ENCODE results near the gene UBFD1.

DNA sequence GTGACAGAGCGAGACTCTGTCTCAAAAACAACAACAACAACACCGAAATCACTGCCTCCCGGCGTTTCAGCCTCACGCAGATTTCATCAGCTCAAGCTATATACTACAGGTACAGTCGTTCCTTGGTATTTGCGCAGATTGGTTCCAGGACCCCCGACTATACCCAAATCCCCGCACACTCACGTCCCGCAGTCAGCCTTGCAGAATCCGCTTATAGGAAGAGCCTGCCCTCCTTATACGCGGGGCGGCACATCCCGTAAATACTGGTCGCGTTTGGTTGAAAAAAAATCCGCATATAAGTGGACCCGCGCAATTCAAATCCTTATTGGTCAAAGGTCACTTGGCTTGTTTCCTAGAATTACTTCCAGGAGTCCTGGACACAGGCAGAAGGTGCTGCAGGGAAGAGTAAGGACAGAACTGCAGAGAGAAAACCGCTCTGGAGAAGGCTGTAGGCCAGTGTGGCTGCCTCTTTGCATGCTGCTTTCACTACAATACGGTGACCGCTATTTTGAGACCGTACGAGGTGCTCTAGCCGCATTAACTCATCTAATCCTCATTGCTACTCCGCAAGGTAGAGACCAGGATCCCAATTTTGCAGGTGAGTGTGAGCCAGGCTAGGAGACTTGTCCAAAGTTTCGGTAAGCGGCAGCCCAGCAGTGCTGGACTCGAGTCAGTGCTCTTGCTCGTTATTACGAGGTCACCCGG, 37.9 kb downstream of the UBFD1 start:
- TF ChIP-seq, protein P1, sequence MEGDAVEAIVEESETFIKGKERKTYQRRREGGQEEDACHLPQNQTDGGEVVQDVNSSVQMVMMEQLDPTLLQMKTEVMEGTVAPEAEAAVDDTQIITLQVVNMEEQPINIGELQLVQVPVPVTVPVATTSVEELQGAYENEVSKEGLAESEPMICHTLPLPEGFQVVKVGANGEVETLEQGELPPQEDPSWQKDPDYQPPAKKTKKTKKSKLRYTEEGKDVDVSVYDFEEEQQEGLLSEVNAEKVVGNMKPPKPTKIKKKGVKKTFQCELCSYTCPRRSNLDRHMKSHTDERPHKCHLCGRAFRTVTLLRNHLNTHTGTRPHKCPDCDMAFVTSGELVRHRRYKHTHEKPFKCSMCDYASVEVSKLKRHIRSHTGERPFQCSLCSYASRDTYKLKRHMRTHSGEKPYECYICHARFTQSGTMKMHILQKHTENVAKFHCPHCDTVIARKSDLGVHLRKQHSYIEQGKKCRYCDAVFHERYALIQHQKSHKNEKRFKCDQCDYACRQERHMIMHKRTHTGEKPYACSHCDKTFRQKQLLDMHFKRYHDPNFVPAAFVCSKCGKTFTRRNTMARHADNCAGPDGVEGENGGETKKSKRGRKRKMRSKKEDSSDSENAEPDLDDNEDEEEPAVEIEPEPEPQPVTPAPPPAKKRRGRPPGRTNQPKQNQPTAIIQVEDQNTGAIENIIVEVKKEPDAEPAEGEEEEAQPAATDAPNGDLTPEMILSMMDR (IDR thresholded peaks at IDR 0.05; ENCODE audit: low read depth, low read length): no peak
- TF ChIP-seq EZH2phosphoT487 (IDR thresholded peaks at IDR 0.05; ENCODE audit: low read depth): no peak

Data from OCI-LY3 (cell line).